ENCODE measurements around the gene SPTBN1.

GRCh38 chr2:54483426-54483825, 27.3 kb downstream of the SPTBN1 start:
- TF ChIP-seq PATZ1 (CRISPR knock-in tag; IDR thresholded peaks at IDR 0.05; ENCODE audit: borderline replicate concordance) (no peak), CREB5 (CRISPR knock-in tag; IDR thresholded peaks at IDR 0.05; ENCODE audit: low read depth) (no peak), SNAI2 (CRISPR knock-in tag; IDR thresholded peaks at IDR 0.05) (no peak), POU6F1 (CRISPR knock-in tag; IDR thresholded peaks at IDR 0.05; ENCODE audit: borderline replicate concordance, low read depth) (no peak), ZFP30 (CRISPR knock-in tag; IDR thresholded peaks at IDR 0.05) (no peak), ZFP3 (CRISPR knock-in tag; IDR thresholded peaks at IDR 0.05) (no peak), ZNF8 (CRISPR knock-in tag; IDR thresholded peaks at IDR 0.05) (no peak), PPARA (CRISPR knock-in tag; IDR thresholded peaks at IDR 0.05; ENCODE audit: borderline replicate concordance) (no peak), TOX (CRISPR knock-in tag; IDR thresholded peaks at IDR 0.05; ENCODE audit: borderline replicate concordance) (no peak), ARNTL (CRISPR knock-in tag; IDR thresholded peaks at IDR 0.05; ENCODE audit: borderline replicate concordance, low read depth) (no peak), ESRRG (CRISPR knock-in tag; IDR thresholded peaks at IDR 0.05) (no peak)
